HT1080 (cell line): ENCODE measurements around the gene ACTRT2. TPM values are rescaled to one million over a fixed set of nuclear protein-coding genes. Genes with fewer than 3 reads are reported as not detected.

Source experiments
- DNase-seq: peaks from one replicate; pipeline ENCODE4 v3.0.0-alpha.2; 2015; ENCODE audit warnings: low read depth
- total RNA-seq: library from RNA; depleted of rRNA; stranded (reverse); fragments of >200 nt; shearing (Covaris generic); gene quantifications from 2 replicates; pipeline ENCODE4 v1.2.3, GENCODE V29; 2014

Gene ACTRT2
- total RNA-seq, 1 experiment from 2014 or later, result not detected

DNA sequence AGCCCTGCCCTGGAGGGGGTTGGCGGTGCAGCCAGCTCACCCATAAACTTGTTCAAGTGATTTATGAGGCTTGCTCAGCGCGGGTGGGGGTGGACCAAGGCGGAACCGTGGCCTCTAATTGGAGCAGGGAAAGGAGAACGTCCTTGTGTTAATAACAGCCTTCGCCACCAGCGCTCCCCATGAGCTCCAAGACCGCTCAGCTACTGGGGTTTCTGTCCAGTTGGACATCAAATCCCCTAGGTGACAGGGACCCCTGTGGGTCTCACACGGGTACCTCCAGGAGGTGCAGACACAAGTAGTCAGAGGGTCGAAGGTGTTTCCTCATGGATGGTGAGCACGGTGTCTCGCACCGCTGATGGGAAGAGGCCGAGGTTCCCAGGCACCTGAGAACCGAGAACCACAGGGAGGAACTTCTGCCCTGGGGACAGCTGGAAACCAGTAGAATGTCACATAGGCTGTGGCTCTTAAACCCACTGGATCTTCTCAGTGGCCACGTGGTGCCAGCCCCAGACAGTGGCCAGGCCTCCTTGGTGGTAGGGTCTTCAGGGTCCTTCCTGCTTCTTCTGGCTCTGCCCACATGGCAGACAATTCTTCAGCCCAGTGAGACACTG, 3.7 kb upstream of the ACTRT2 start:
- no peak for DNase-seq

DNA sequence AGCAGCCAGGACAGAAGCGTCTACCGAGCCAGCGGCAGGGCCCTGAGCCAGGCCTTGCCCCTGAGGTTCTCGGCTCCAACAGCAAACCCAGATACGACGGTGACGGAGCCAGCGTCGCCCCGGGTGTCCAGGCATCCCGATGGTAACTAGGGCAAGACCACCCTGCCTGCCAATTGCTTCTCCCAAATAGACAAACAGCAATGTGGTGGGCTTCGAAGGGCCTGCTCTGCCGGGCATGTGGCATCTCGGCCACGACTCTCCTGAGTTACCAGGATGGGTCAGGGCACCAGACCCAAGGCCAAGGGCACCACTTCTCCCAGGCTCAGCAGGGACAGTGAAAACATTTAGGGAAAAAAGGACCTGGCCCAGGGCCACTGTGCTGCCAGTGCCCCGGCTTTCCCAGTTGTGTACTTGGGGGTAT, 3.2 kb upstream of the ACTRT2 start:
- DNase-seq, result no peak

DNA sequence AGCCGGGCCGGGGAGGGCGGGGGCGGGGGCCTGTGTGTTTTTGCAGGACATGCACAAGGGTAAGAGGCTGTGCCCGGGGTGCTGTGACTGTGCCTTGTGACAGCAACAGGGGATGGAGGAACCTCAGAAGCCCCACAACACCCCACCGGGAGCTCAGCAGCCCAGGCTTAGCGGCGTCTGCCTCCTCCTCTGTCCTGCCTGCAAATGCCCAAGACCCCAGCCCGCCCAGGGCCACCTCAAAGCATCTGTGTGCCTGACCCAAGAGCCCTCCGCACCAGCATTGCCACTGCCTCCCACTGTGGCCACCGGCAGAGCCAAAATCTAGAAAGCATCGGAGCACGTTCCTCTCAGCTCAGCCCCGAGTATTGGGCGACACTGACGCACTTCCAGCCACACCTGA, 2.7 kb upstream of the ACTRT2 start:
- DNase-seq, result no peak

DNA sequence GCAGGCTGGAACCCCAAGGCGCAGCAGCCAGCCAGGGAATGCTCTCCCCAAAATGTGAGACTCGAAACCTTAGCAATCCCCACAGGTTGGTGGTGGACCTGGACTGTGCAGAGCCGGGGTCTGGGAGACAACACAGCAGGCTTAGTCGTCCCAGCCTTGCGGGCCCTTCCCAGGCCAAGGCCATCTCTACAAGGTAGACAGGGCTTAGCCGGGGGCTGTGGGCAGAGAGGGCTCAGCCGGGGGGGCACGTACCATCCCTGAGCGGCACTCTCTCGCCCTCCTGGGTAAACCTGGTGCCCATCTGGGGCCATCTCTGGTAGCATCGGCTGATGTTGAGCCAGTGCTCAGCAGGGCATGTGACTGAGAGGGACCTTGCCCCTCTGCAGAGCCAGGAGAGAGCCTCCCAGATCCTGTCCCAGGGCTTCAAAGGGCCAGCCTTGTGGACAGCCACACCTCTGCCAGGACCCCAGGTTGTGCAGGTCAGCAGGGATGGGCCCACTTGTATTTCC, 2.2 kb upstream of the ACTRT2 start:
- no peak for DNase-seq

DNA sequence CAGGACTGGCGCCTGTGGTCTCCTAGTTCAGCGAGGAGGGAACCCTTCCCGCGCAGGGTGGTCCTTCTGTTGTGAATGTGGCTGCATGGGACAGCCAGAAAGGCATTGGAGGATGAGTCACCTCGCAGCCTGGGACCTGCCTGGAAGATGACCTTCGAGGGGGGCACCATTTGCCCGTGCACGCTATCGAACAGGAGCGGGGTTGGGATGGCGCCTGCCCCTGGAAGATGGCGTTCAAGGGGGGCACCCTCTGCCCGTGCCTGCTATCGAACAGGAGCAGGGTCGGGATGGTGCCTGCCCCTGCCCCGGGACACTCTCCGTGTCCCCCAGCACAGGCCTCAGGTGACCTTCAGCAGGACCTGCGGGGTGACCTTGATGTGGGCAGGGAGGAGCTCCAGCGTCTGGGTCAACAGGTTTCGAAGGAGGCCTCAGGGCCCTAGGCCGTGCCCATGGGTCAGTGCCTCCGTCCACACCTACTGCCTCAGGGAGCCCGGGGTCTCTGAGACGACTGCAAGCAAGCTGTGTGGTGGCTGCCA, 1.7 kb upstream of the ACTRT2 start:
- DNase-seq, result no peak

DNA sequence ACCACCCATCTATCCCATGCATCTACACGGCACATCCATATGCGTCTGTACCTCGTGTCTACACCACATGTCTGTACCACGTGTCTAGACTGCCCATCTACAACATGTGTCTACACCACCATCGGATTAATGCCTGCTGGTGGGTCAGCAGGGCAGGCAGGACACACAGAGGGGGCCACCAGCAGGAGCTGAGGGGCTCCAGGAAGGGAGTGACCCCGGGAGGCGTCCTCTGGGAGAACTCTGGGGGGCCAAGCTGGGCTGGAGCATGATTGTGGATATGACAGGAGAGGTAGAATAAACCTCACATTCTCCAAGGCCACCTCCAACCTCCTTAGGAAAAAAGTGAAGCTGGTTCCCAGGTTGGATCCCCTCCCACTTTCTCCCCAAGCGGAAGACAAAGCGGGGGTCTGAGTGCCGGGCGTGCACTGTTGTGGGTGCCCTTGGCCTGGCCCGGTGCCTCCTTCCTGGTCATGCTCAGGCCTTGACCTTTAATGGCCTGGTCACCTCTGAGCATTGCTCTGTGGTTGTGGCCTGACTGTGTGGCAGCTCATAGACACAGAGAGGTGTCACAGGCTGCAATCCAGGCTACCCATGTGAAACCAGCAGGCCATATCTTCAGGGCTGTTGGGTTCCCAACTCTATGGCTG, 881 bp upstream of the ACTRT2 start:
- no peak for DNase-seq

DNA sequence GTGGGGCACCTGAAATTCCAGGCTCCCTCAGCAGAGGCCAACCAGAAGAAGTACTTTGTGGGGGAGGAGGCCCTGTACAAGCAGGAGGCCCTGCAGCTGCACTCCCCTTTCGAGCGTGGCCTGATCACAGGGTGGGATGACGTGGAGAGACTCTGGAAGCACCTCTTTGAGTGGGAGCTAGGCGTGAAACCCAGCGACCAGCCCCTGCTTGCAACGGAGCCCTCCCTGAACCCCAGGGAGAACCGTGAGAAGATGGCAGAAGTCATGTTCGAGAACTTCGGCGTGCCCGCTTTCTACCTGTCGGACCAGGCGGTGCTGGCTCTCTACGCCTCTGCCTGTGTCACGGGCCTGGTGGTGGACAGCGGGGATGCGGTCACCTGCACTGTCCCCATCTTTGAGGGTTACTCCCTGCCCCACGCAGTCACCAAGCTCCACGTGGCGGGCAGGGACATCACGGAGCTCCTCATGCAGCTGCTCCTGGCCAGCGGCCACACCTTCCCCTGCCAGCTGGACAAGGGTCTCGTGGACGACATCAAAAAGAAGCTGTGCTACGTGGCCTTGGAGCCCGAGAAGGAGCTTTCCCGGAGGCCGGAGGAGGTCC, 634 bp downstream of the ACTRT2 start:
- no peak for DNase-seq

DNA sequence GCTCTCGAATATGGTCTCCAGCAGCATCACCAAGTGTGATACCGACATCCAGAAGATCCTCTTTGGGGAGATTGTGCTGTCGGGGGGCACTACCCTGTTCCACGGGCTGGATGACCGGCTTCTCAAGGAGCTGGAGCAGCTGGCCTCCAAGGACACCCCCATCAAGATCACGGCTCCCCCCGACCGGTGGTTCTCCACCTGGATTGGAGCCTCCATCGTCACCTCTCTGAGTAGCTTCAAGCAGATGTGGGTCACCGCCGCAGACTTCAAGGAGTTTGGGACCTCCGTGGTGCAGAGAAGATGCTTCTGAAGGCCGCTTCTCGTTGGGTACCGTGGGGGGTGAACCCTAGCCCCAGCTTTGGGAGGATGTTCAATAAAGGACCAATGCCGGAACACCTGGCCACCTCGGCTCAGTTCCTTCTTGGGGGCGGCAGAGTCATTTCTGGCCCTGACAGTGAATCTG, 1.3 kb downstream of the ACTRT2 start:
- no peak for DNase-seq

DNA sequence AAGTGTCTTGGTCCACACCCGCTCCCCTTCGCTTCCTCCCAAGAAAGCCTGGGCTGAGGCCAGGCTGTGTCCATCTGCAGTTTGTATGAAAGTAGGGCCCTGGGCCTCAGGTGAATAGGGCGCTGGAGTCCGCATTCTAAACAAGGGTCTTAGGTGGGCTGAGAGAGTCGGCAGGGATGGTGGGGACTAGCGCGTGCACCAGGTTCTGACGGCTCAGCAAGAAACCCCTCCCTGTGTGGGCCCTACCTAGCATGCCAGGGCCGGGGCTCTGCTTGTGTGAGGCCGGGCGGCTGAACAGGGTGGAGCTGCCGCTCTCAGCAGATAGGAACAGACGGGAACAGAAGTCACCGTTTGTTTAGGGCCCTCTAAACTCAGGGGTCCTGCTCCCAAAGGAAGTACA, 1.7 kb downstream of the ACTRT2 start:
- DNase-seq, result no peak

DNA sequence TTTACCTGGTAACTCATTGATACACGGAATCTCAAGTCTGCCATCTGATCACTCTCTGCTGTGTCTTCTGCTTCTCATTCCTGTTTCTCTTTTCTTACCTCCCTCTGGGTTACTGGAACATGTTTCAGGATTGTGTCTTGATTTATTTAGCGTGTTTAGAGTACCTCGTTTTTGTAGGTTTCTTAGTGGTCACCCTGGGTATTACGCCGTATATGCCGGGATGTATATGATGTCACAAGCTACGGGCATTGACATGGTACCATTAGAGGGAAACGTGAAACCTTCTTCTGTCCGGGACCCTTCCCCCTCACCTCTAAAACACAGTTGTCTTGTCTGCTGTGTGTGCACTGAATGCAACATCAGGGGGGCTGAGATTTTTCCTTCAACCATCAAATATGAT, 2.8 kb downstream of the ACTRT2 start:
- DNase-seq, result no peak

DNA sequence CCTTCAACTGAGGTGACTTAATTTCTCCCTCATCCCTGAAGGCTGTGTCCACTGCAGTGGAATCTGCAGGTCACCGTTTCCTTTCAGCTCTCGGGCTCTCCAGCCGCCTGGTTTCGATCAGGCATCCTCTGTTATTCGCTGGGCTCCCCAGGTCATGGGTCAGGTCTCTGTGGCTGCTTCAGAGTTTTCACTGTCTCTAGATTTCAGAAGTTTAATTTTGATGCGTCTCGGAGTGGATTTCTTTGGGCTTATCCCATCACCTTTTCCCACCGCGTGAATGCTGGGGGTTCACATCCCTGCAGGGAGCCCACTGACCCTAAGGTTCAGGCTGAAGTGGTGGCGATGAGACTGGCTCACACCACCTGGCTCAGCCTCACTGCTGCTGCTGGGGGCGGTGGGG, 3.3 kb downstream of the ACTRT2 start:
- no peak for DNase-seq

DNA sequence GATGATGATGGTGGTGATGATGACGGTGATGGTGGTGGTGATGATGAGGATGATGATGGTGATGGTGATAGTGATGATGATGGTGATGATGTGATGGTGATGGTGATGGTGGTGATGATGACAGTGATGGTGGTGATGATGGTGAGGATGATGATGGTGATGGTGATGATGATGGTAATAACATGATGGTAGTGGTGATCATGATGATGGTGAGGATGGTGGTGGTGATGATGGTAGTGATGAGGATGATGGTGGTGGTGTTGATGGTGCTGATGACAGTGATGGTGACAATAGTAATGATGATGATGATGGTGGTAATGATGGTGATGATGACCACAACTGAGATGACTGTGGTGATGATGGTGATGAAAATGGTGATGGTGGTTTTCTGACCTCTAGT, 4.9 kb downstream of the ACTRT2 start:
- no peak for DNase-seq

DNA sequence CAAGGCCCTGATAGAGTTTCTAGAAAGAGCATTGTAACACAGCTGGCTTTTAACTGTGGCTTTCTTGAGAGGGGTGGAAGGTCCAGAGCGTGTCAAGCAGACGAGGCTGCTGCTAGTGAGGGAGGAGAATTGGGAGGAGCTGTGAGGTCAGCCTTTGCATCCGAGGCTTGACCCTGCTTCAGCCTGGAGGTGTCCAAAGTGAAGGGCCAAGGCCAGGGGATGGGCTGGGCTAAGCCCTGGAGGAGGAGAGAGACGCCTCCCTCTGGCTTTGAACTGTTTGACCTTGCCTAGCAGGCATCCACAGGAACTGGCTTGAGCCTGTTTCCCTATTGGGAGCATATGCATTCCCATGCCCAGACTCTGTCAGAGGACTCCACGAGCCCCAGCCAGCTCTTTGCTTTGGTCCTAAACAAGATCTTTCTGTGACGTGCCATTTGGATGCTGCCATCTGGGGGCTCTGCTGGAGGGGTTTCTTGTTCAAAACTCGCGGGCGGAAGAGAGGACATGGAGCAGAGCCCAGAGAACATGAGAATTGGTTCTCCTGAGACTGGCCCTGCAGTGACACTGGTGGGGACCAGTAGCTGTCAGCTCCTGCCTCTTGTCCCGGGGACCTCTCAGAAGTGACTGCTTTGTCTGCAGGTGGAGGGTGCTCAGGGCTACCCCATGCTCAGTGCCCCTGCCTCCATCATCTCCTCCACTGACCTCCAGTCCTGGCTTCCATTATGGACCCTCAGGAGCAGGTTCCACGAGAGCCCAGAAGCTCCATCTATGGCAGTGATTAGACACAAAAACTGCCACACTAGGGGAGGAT, 5.5 kb downstream of the ACTRT2 start:
- DNase-seq, result no peak

DNA sequence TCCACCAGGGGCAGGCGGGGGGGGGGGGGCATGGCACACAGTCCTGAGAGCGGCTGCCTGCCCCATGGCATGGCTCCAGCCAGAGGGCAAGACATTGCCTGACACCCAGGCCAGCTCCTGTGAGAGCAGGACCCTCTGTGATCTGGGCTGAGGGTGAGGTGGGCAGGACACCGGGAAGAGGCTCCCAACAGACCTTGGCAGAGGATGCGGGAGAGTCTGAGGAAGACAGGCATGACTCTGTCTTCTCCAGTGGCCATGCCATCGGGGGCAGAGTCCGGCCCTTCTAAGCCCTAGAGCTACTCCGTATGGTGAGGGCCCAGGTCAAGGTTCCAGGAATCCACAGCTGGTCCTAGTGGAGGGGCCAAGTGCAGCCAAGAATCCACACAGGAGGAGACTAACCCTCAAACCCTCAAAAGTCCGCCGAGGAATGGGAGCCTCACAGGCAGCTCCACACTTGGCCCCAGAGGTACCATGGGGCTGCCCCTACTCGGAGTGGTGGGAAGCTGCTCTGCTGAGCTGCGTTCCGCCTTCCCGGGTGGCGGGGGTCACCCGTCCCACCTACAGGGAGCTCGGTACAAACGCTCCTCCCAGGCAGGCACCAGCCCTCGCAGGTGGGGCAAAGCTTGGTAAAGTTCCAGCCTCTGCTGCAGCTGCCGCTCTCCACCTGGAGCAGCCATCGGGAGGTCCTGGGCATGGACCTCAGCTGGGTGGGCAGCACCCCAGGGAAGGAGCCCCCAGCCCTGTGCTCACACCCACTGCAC, 6.5 kb downstream of the ACTRT2 start:
- no peak for DNase-seq

DNA sequence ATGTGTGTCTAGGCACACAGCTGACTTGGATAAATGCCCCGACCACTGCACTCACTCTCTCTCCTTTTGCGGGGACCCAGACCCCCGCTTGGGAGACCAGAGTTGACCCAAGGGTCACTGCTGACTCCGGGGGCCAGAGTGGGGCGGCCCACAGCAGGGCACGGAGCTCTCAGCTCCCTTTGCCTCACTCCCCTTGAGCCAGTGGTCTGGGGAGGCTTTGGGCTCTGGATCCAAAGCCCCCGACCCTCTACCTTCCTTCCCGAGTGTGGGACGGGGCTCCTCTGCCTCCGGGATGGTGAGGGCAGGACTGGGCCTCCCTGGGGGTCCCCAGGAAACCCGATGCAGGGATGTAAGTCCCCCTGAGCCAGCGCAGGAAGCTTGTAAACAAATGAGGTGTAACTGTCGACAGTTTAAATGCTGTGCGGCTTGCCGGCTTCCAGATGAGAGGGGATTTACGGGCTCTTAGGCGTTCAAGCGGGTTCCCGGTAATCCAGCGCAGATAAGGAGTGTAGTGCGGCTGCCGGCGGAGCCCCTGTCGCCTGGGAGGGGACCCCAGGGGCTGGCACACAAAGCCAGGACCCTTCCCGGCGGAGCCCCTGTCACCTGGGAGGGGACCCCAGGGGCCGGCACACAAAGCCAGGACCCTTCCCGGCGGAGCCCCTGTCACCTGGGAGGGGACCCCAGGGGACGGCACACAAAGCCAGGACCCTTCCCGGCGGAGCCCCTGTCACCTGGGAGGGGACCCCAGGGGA, 7.4 kb downstream of the ACTRT2 start:
- DNase-seq, result no peak

DNA sequence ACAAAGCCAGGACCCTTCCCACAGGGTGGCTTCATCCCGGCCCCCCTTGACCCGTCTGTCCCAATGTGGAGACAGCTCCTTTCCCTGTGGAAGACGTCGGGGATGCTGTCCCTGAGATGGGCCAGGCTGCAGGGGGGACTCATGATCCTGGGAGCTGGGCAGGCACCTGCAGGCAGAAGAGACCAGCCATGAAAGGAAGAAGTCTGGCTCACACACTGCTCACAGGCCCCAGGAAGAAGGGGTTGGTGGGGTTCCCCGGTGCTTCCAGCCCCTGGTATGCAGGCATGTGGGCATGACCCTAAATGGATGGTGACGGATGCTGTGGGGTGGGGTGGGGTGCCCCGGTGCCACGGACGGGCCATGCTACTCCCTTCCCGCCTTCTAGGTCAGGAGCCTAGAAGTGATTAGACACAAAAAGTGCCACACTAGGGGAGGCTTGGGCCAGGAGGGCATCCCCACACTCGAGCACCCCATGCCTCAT, 8.3 kb downstream of the ACTRT2 start:
- DNase-seq, result no peak

DNA sequence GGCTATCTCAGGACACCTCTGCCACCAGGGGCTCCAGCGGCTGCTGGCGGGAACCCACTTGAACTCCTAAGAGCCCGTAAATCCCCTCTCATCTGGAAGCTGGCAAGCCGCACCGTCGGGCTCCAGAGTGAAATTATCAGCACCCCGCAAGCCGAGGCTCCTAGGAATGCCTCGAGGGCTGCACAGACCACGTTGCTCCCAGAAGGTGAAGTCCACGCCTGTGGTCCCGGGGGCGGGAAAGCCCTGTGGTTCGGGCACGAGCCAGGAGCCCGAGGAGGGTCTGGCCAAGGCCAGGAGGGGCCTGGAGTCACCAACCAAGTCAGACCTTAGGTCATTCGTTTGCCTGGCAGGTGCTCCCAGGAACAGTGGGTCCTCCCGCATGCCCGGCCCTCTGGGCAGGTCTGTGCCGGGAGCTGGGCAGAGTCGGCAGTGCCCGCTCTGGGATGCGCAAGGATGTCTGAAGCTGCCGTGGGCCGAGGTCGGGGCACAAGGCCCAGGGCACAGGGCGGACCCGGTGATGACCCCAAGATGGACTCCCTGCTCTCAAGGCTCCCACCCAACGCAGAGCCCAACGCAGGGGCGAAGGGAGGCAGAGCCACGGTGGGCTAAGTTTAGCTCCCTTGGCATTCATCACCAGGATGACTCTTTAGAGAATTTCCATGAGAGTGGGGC, 8.9 kb downstream of the ACTRT2 start:
- DNase-seq, result no peak

DNA sequence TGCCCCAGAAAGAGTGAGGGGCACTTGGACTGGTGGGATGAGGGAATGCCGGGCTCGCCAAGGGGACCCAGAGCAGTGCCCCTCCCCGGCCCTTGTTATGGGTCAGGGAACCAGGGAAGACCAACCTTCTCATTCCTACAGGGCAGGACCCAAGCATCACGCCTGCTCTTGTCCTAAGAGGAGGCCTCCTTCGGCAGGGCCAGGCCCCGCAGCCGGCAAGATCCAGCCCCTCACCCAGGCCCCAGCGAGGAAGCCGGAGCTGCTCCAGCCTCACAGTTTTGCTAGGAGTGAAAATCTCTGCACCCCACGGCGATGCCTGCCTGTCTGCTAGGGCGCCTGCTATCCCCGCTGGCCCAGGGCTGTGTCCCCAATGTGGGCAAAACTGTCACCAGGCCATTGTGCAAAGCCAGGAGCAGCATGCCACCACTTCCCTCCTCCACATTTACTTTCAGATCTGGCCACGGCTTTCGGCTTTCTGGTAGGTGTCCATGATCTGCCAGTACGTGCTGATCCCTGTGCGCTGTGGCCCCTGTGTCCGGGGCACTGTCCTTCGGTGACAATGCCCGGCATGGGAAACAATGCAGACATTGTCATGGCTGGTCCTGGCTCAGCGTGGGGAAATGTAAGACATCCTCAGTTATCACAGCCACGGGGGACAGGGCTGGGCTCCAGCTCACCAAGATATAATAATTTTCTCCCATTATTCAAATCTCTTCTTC, 9.6 kb downstream of the ACTRT2 start:
- DNase-seq, result no peak
